OCI-LY1 (cell line): ENCODE measurements around the gene ERAP2.

Experiments used
- H2AFZ ChIP-seq: fragments of 200-600 bp; sonication (generic), shearing (Covaris generic); 2 replicates; pipeline ENCODE4 v1.6.0; 2014; ENCODE audit warnings: antibody characterized with exemption, mild to moderate bottlenecking, low read length
- H3F3A ChIP-seq: fragments of 200-600 bp; sonication (generic), shearing (Covaris generic); 2 replicates; pipeline ENCODE4 v1.6.0; 2014; ENCODE audit warnings: mild to moderate bottlenecking, antibody characterized with exemption, low read length, moderate library complexity; ENCODE audit not compliant: insufficient read depth
- H3K27ac ChIP-seq: fragments of 200-600 bp; sonication (generic); 2 replicates; pipeline ENCODE4 v1.5.1; 2014; ENCODE audit warnings: low read length, mixed run types, mild to moderate bottlenecking, low read depth; ENCODE audit not compliant: poor library complexity, severe bottlenecking
- H3K27me3 ChIP-seq: fragments of 200-600 bp; sonication (generic); 2 replicates; pipeline ENCODE4 v1.6.0; 2014; ENCODE audit warnings: antibody characterized with exemption, mild to moderate bottlenecking, low read length, moderate library complexity; ENCODE audit not compliant: insufficient read depth
- H3K36me3 ChIP-seq: fragments of 200-600 bp; sonication (generic); 2 replicates; pipeline ENCODE4 v1.6.1; 2014; ENCODE audit warnings: mild to moderate bottlenecking, antibody characterized with exemption, low read length, moderate library complexity, mixed read lengths; ENCODE audit not compliant: insufficient read depth
- H3K4me1 ChIP-seq: fragments of 200-600 bp; sonication (generic); 2 replicates; pipeline ENCODE4 v1.5.1; 2014; ENCODE audit warnings: mild to moderate bottlenecking, low read length, moderate library complexity; ENCODE audit not compliant: insufficient read depth, severe bottlenecking
- H3K4me2 ChIP-seq: fragments of 200-600 bp; sonication (generic), shearing (Covaris generic); 2 replicates; pipeline ENCODE4 v1.6.1; 2014; ENCODE audit warnings: low read length
- H3K4me3 ChIP-seq: fragments of 200-600 bp; sonication (generic); 2 replicates; pipeline ENCODE4 v1.5.1; 2014; ENCODE audit warnings: low read length, low read depth, mild to moderate bottlenecking, mixed read lengths; ENCODE audit not compliant: poor library complexity, severe bottlenecking
- H3K79me2 ChIP-seq: fragments of 200-600 bp; shearing (Covaris generic); 2 replicates; pipeline ENCODE4 v1.6.1; 2016; ENCODE audit warnings: mixed run types, low read length, mixed read lengths; ENCODE audit not compliant: insufficient read depth
- H3K9ac ChIP-seq: fragments of 200-600 bp; sonication (generic), shearing (Covaris generic); 2 replicates; pipeline ENCODE4 v1.6.1; 2014; ENCODE audit warnings: mild to moderate bottlenecking, low read length, mixed read lengths
- H3K9me2 ChIP-seq: fragments of 200-600 bp; sonication (generic), shearing (Covaris generic); 2 replicates; pipeline ENCODE4 v1.6.1; 2014; ENCODE audit warnings: low read depth, mild to moderate bottlenecking, low read length, mixed read lengths
- H3K9me3 ChIP-seq: fragments of 200-600 bp; shearing (Covaris generic); 2 replicates; pipeline ENCODE4 v1.6.1; 2014; ENCODE audit warnings: low read length, mixed read lengths
- H4K20me1 ChIP-seq: fragments of 200-600 bp; sonication (generic), shearing (Covaris generic); 2 replicates; pipeline ENCODE4 v1.6.0; 2016; ENCODE audit warnings: mild to moderate bottlenecking, low read length; ENCODE audit not compliant: insufficient read depth
- CTCF ChIP-seq: fragments of 200-600 bp; sonication (generic), shearing (Covaris generic); IDR thresholded peaks from 2 replicates; pipeline ENCODE4 v1.5.1; 2017; ENCODE audit warnings: mild to moderate bottlenecking, antibody characterized with exemption, low read length, moderate library complexity, mixed read lengths
- EZH2 ChIP-seq: fragments of 200-600 bp; sonication (generic), shearing (Covaris generic); IDR thresholded peaks from 2 replicates; pipeline ENCODE4 v1.8.0; 2017; ENCODE audit warnings: borderline replicate concordance, mixed run types, mild to moderate bottlenecking, antibody characterized with exemption, low read length, moderate library complexity, mixed read lengths

The ERAP2 gene

GRCh38 chr5:96909003-96909402, 32.7 kb downstream of the ERAP2 start:
- H3K9me3 ChIP-seq = no peaks in the 10 kb centered on the region
- H3K79me2 ChIP-seq = no peaks in the 10 kb centered on the region
- no peaks in the 10 kb centered on the region for H3K9me2 ChIP-seq
- TF ChIP-seq EZH2 (no peak), CTCF (no peak)
- H3K36me3 ChIP-seq = peaks cover 65% of the 10 kb centered on the region
- no peak overlapping the region for H3K4me3 ChIP-seq
- H4K20me1 ChIP-seq = no peaks in the 10 kb centered on the region
- no peaks in the 10 kb centered on the region for H3K27me3 ChIP-seq
- no peaks in the 10 kb centered on the region for H3K4me1 ChIP-seq
- H3F3A ChIP-seq = no peaks in the 10 kb centered on the region
- no peak overlapping the region for H3K27ac ChIP-seq
- no peak overlapping the region for H3K9ac ChIP-seq
- no peak overlapping the region for H2AFZ ChIP-seq
- no peak overlapping the region for H3K4me2 ChIP-seq

DNA sequence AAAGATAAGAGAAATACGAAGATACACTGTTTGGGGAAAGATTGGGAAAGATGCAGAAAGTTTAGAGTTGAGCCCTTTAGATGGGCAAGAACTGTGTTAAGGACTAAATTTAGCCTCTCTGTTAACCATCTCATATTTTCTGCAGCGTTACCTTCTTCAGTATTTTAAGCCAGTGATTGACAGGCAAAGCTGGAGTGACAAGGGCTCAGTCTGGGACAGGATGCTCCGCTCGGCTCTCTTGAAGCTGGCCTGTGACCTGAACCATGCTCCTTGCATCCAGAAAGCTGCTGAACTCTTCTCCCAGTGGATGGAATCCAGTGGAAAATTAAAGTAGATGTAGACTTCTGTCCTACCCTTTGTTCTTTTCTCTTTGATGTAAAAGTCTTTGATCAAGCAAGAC, 33.1 kb downstream of the ERAP2 start:
- Histone ChIP-seq H4K20me1 (no peaks in the 10 kb centered on the region), H3K27ac (no peak overlapping the region), H3K4me3 (no peak overlapping the region), H2AFZ (no peak overlapping the region), H3K27me3 (no peaks in the 10 kb centered on the region), H3F3A (no peaks in the 10 kb centered on the region), H3K36me3 (peaks cover 65% of the 10 kb centered on the region), H3K4me1 (no peaks in the 10 kb centered on the region), H3K9ac (no peak overlapping the region), H3K9me3 (no peaks in the 10 kb centered on the region), H3K4me2 (no peak overlapping the region), H3K9me2 (no peaks in the 10 kb centered on the region), H3K79me2 (no peaks in the 10 kb centered on the region)
- no peak for TF ChIP-seq EZH2
- no peak for TF ChIP-seq CTCF

GRCh38 chr5:96911139-96911538, 34.8 kb downstream of the ERAP2 start:
- H3K9me2 ChIP-seq = no peaks in the 10 kb centered on the region
- H3K27ac ChIP-seq = no peak overlapping the region
- H3K4me3 ChIP-seq = no peak overlapping the region
- no peaks in the 10 kb centered on the region for H3K9me3 ChIP-seq
- no peaks in the 10 kb centered on the region for H3K4me1 ChIP-seq
- H2AFZ ChIP-seq = no peak overlapping the region
- no peaks in the 10 kb centered on the region for H4K20me1 ChIP-seq
- no peak overlapping the region for H3K4me2 ChIP-seq
- peaks cover 63% of the 10 kb centered on the region for H3K36me3 ChIP-seq
- H3K9ac ChIP-seq = no peak overlapping the region
- H3K27me3 ChIP-seq = no peaks in the 10 kb centered on the region
- no peak for TF ChIP-seq CTCF
- TF ChIP-seq EZH2 = no peak
- no peaks in the 10 kb centered on the region for H3F3A ChIP-seq
- no peaks in the 10 kb centered on the region for H3K79me2 ChIP-seq
